A549 (cell line): Measurements from ENCODE around the gene REXO5. TPM values are rescaled to one million over a fixed set of nuclear protein-coding genes. Genes with fewer than 3 reads are reported as not detected.

Experiments
- ATAC-seq, 2 experiments: fragments of 200-7000 bp in 1 of 2; fragments of >200 bp in 1 of 2; cut with Nextera tagmentation in 1 of 2; cut with Tn5 transposase in 1 of 2; 3 replicates each; pipeline versions ENCODE4 v1.8.0 to v1.9.1; 2018 to 2020; ENCODE audit warnings: mild to moderate bottlenecking in 1 of 2, moderate library complexity in 1 of 2
- CTCF ChIA-PET: fragments of 300-600 bp; sonication (Branson Sonifier 250); formaldehyde crosslinking; extraction: SDS; loops from one replicate; lab custom pipeline; 2021; ENCODE audit warnings: antibody characterized with exemption, inconsistent platforms; lab: Yijun Ruan, JAX
- POLR2A ChIA-PET: fragments of 350-600 bp; formaldehyde crosslinking; extraction: SDS; loops from one replicate; lab custom pipeline; 2021; ENCODE audit warnings: antibody characterized with exemption, inconsistent platforms; lab: Yijun Ruan, JAX
- DNase-seq, 2 experiments: peaks; one replicate each; pipeline versions ENCODE4 v3.0.0 to v3.0.0-alpha.2; 2011 to 2016; ENCODE audit warnings: low read depth in 1 of 2, low spot score in 1 of 2
- FAIRE-seq: peaks from 2 replicates; lab custom pipeline; 2011; peaks lifted over from hg19 to GRCh38; lab: Jason Lieb, UNC
- H3K27ac ChIP-seq, 2 experiments: fragments of >200 bp; sonication (Bioruptor Twin); formaldehyde crosslinking; 3 replicates each; pipeline ENCODE4 v1.5.1; 2016 to 2017
- H3K4me1 ChIP-seq: fragments of >200 bp; sonication (Bioruptor Twin); formaldehyde crosslinking; 3 replicates; pipeline ENCODE4 v1.6.1; 2016
- H3K4me2 ChIP-seq: fragments of >200 bp; sonication (Bioruptor Twin); formaldehyde crosslinking; 3 replicates; pipeline ENCODE4 v1.6.1; 2016
- H3K4me3 ChIP-seq: fragments of >200 bp; sonication (Bioruptor Twin); formaldehyde crosslinking; 3 replicates; pipeline ENCODE4 v1.5.1; 2016
- H3K9me3 ChIP-seq: fragments of >200 bp; sonication (Bioruptor Twin); formaldehyde crosslinking; 3 replicates; pipeline ENCODE4 v1.6.1; 2016
- CBX8 ChIP-seq: fragments of 200-600 bp; sonication (generic); IDR thresholded peaks from 2 replicates; pipeline ENCODE4 v1.6.1; 2016
- CEBPB ChIP-seq, 2 experiments: fragments of >200 bp in 1 of 2; sonication (Bioruptor Twin) in 1 of 2; formaldehyde crosslinking in 1 of 2; IDR thresholded peaks; 2 replicates each; pipeline ENCODE4 v1.6.1; 2012 to 2016
- CHD2 ChIP-seq: fragments of 150-350 bp; IDR thresholded peaks from 2 replicates; pipeline ENCODE4 v1.6.1; 2014; ENCODE audit warnings: low read length; ENCODE audit not compliant: partially characterized antibody
- CTCF ChIP-seq: fragments of >200 bp; sonication (Bioruptor Twin); formaldehyde crosslinking; IDR thresholded peaks from 3 replicates; pipeline ENCODE4 v1.5.1; 2016
- EP300 ChIP-seq, 2 experiments: fragments of >200 bp; sonication (Bioruptor Twin); formaldehyde crosslinking; IDR thresholded peaks; 2 replicates in 1 of 2; 3 replicates in 1 of 2; pipeline ENCODE4 v1.6.1; 2016 to 2017
- ESRRA ChIP-seq: fragments of 150-350 bp; IDR thresholded peaks from 2 replicates; pipeline ENCODE4 v1.6.1; 2014; ENCODE audit warnings: mild to moderate bottlenecking, low read length, borderline replicate concordance
- FOSB ChIP-seq: fragments of 250-450 bp; sonication (Bioruptor Pico); IDR thresholded peaks from 2 replicates; pipeline ENCODE4 v1.5.0; 2020; ENCODE audit warnings: mild to moderate bottlenecking, moderate library complexity
- FOSL2 ChIP-seq, 2 experiments: fragments of 450-650 bp in 1 of 2; fragments of >200 bp in 1 of 2; sonication (Bioruptor Twin) in 1 of 2; formaldehyde crosslinking; IDR thresholded peaks; 2 replicates each; pipeline versions ENCODE4 v1.5.0 to v1.6.1; 2016 to 2020; ENCODE audit warnings: mild to moderate bottlenecking in 1 of 2, moderate library complexity in 1 of 2
- HEYL ChIP-seq: fragments of 250-450 bp; sonication (Bioruptor Pico); IDR thresholded peaks from 2 replicates; pipeline ENCODE4 v1.8.0; 2021; ENCODE audit warnings: mild to moderate bottlenecking, moderate library complexity
- HMGXB4 ChIP-seq: fragments of 250-450 bp; sonication (Bioruptor Pico); IDR thresholded peaks from 2 replicates; pipeline ENCODE4 v1.5.0; 2021; ENCODE audit warnings: mild to moderate bottlenecking, moderate library complexity, borderline replicate concordance
- HOXA7 ChIP-seq: fragments of 250-450 bp; sonication (Bioruptor Pico); IDR thresholded peaks from 2 replicates; pipeline ENCODE4 v1.5.0; 2020; ENCODE audit warnings: mild to moderate bottlenecking, moderate library complexity
- KDM5A ChIP-seq: fragments of 200-600 bp; sonication (generic); IDR thresholded peaks from 2 replicates; pipeline ENCODE4 v1.6.1; 2016; ENCODE audit warnings: antibody characterized with exemption, mild to moderate bottlenecking
- MAFK ChIP-seq: fragments of 450-650 bp; IDR thresholded peaks from 2 replicates; pipeline ENCODE4 v1.6.1; 2014; ENCODE audit not compliant: partially characterized antibody
- PHF8 ChIP-seq: fragments of 200-600 bp; sonication (generic); IDR thresholded peaks from 2 replicates; pipeline ENCODE4 v1.6.1; 2016; ENCODE audit warnings: low read depth, mild to moderate bottlenecking, antibody characterized with exemption, moderate library complexity, borderline replicate concordance
- RAD21 ChIP-seq, 2 experiments: fragments of >200 bp in 1 of 2; sonication (Bioruptor Twin) in 1 of 2; formaldehyde crosslinking in 1 of 2; IDR thresholded peaks in 1 of 2; conservative IDR thresholded peaks in 1 of 2; 2 replicates in 1 of 2; 3 replicates in 1 of 2; pipeline ENCODE4 v1.6.1; 2012 to 2018; ENCODE audit warnings: inconsistent platforms in 1 of 2
- RARB ChIP-seq: fragments of 250-450 bp; sonication (Bioruptor Pico); IDR thresholded peaks from 2 replicates; pipeline ENCODE4 v1.8.0; 2021; ENCODE audit warnings: mild to moderate bottlenecking, moderate library complexity
- SMC3 ChIP-seq: fragments of >200 bp; sonication (Bioruptor Twin); formaldehyde crosslinking; IDR thresholded peaks from 3 replicates; pipeline ENCODE4 v1.6.1; 2018; ENCODE audit warnings: inconsistent platforms
- SREBF2 ChIP-seq: fragments of 450-650 bp; IDR thresholded peaks from 2 replicates; pipeline ENCODE4 v1.6.1; 2014; ENCODE audit warnings: mild to moderate bottlenecking, moderate library complexity
- ZC3H11A ChIP-seq: fragments of 450-650 bp; IDR thresholded peaks from 2 replicates; pipeline ENCODE4 v1.6.1; 2014; ENCODE audit warnings: antibody characterized with exemption, mild to moderate bottlenecking
- WGBS: methylation state at CpG from one replicate; pipeline ENCODE4 v1.1.6; 2017; ENCODE audit errors: missing lambda C conversion rate; 5-methylcytosine and 5-hydroxymethylcytosine counted together
- polyA plus RNA-seq, 4 experiments: library from polyadenylated mRNA; depleted of rRNA in 3 of 4; stranded (reverse); fragments of >200 nt; fragmentation: RNase III in 1 of 4; extraction: RNeasy Plus Mini Kit Qiagen cat#74134 plus additional on column Dnase treatment in 1 of 4; gene quantifications; 2 replicates in 3 of 4; 3 replicates in 1 of 4; pipeline ENCODE4 v1.2.3, GENCODE V29; 2011 to 2017
- TF ChIP-seq, protein P1 (sequence below): fragments of 250-450 bp; sonication (Bioruptor Pico); IDR thresholded peaks from 2 replicates; pipeline ENCODE4 v1.5.0; 2020; ENCODE audit warnings: low read depth, mild to moderate bottlenecking, moderate library complexity
- TF ChIP-seq, protein P2 (sequence below): fragments of 200-600 bp; sonication (generic); IDR thresholded peaks from 2 replicates; pipeline ENCODE4 v1.6.1; 2016; ENCODE audit warnings: antibody characterized with exemption, mild to moderate bottlenecking, moderate library complexity

Gene REXO5
- polyA plus RNA-seq, 2 of the 4 experiments (the other 2 are of a cell fraction): 4.0 to 5.1 TPM

GRCh38 chr16:20768818-20769217 is 37.5 kb upstream of the REXO5 start:
- Histone ChIP-seq H3K4me1 (peaks cover 15% of the 10 kb centered on the region; the same call in 2 of the 3 replicates), H3K4me2 (no peak overlapping the region), H3K9me3 (peaks cover 7% of the 10 kb centered on the region; the same call in 1 of the 3 replicates), H3K4me3 (no peak overlapping the region), H3K27ac (no peak overlapping the region)
- POLR2A ChIA-PET: no interaction called here
- FAIRE-seq: no peak
- CTCF ChIA-PET: interaction anchor here (1.1 to 2.2 kb wide), 3 partner anchors 11 to 341 kb away, joined by 3 to 4 read pairs (median 3); no protein-coding TSS in a partner anchor
- no peak for DNase-seq
- ATAC-seq: no peak
- 83% methylated on average over 1 of the region's 1 CpG for WGBS
- TF ChIP-seq CHD2 (no peak), MAFK (peak; percentile 77)

- H3K4me1 ChIP-seq: no peaks in the 10 kb centered on the region
- no peak overlapping the region for H3K4me2 ChIP-seq
- no peak for DNase-seq
- 82% methylated on average over 3 of the region's 3 CpGs for WGBS
- no peak overlapping the region for H3K4me3 ChIP-seq
- POLR2A ChIA-PET: no interaction called here
- H3K9me3 ChIP-seq: peaks cover 7% of the 10 kb centered on the region; the same call in 1 of the 3 replicates
- FAIRE-seq: no peak
- H3K27ac ChIP-seq: no peak overlapping the region
- ATAC-seq: no peak
- TF ChIP-seq ESRRA: no peak
- TF ChIP-seq KDM5A: no peak
- TF ChIP-seq HOXA7 (CRISPR knock-in tag): no peak
- no peak for TF ChIP-seq FOSL2 (IDR thresholded peaks at IDR 0.05)
- TF ChIP-seq FOSL2 (CRISPR knock-in tag; IDR thresholded peaks at IDR 0.05): no peak
- TF ChIP-seq HMGXB4 (CRISPR knock-in tag): no peak
- TF ChIP-seq RARB (CRISPR knock-in tag): no peak
- TF ChIP-seq CBX8: no peak
- TF ChIP-seq, protein P1, sequence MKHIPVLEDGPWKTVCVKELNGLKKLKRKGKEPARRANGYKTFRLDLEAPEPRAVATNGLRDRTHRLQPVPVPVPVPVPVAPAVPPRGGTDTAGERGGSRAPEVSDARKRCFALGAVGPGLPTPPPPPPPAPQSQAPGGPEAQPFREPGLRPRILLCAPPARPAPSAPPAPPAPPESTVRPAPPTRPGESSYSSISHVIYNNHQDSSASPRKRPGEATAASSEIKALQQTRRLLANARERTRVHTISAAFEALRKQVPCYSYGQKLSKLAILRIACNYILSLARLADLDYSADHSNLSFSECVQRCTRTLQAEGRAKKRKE: no peak
- TF ChIP-seq, protein P2, sequence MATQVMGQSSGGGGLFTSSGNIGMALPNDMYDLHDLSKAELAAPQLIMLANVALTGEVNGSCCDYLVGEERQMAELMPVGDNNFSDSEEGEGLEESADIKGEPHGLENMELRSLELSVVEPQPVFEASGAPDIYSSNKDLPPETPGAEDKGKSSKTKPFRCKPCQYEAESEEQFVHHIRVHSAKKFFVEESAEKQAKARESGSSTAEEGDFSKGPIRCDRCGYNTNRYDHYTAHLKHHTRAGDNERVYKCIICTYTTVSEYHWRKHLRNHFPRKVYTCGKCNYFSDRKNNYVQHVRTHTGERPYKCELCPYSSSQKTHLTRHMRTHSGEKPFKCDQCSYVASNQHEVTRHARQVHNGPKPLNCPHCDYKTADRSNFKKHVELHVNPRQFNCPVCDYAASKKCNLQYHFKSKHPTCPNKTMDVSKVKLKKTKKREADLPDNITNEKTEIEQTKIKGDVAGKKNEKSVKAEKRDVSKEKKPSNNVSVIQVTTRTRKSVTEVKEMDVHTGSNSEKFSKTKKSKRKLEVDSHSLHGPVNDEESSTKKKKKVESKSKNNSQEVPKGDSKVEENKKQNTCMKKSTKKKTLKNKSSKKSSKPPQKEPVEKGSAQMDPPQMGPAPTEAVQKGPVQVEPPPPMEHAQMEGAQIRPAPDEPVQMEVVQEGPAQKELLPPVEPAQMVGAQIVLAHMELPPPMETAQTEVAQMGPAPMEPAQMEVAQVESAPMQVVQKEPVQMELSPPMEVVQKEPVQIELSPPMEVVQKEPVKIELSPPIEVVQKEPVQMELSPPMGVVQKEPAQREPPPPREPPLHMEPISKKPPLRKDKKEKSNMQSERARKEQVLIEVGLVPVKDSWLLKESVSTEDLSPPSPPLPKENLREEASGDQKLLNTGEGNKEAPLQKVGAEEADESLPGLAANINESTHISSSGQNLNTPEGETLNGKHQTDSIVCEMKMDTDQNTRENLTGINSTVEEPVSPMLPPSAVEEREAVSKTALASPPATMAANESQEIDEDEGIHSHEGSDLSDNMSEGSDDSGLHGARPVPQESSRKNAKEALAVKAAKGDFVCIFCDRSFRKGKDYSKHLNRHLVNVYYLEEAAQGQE: no peak
- TF ChIP-seq PHF8: no peak
- TF ChIP-seq FOSB (CRISPR knock-in tag): no peak
- CTCF ChIA-PET: interaction anchor here (1.0 to 3.4 kb wide), 4 partner anchors 8 to 30 kb away, joined by 3 to 12 read pairs (median 3); no protein-coding TSS in a partner anchor
Observed at GRCh38 chr16:20773679-20774078, 32.6 kb upstream of the REXO5 start.

DNA sequence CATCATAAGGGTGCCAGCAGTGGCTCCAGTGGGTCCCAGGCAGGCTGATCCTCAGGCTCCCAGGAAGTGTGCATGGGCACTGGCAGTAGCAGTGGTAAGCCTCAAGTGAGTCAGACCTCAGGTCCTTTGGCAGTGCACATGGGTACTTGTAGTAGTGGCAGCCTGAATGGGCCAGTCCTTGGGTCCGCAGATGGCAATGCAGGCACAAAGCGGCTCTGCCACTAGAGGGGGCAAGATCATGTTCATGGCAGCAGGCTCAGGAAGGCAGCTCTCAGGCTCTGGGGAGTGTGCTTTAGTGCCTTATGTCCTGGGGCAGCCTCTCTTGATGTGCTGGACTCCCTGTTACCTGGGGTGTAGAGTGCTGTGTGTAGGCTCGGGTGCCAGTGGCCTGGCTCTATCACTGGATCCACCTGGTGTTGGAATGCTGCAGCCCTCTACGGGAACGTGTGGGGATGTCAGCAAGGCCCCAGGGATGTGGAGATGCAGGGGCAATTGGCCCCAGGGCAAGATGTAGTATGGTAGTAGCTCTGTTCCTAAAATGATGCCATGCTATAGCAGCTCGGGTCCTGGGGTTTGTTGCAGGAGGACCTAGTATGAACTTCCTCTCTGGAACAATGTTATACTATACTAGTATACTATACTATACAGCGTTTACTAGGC is 31.5 kb upstream of the REXO5 start:
- H3K9me3 ChIP-seq: peaks cover 7% of the 10 kb centered on the region; the same call in 1 of the 3 replicates
- ATAC-seq: peak; percentile 98 to 100
- no peak for FAIRE-seq
- H3K27ac ChIP-seq: no peak overlapping the region
- H3K4me2 ChIP-seq: no peak overlapping the region
- CTCF ChIA-PET: interaction anchor here (0.7 to 3.4 kb wide), 10 partner anchors 9 to 1547 kb away, joined by 3 to 12 read pairs (median 3); no protein-coding TSS in a partner anchor
- no peak overlapping the region for H3K4me3 ChIP-seq
- H3K4me1 ChIP-seq: no peaks in the 10 kb centered on the region
- POLR2A ChIA-PET: no interaction called here
- TF ChIP-seq RAD21 (conservative IDR thresholded peaks at IDR 0.05 in 1 of 2, IDR thresholded peaks at IDR 0.05 in 1 of 2): peak; percentile 44 to 45
- peak; percentile 58 for TF ChIP-seq CTCF
- TF ChIP-seq ZC3H11A: no peak
- no peak for TF ChIP-seq EP300 (IDR thresholded peaks at IDR 0.05)
- TF ChIP-seq HEYL (CRISPR knock-in tag): no peak
- no peak for TF ChIP-seq SREBF2
- TF ChIP-seq SMC3: peak; percentile 38; the same call in 1 of the 3 replicates
- no peak for TF ChIP-seq CEBPB (IDR thresholded peaks at IDR 0.05)
- peak; percentile 64 to 77 for DNase-seq
- WGBS: 73% methylated on average over 5 of the region's 7 CpGs
